GM23248 (cell line): ENCODE data around the gene TFR2.

Experiments used
- EZH2 ChIP-seq: fragments of 200-600 bp; sonication (generic); IDR thresholded peaks from 2 replicates; pipeline ENCODE4 v1.6.1; 2018; ENCODE audit warnings: antibody characterized with exemption, mild to moderate bottlenecking; ENCODE audit not compliant: insufficient read depth, poor library complexity, severe bottlenecking
- EZH2phosphoT487 ChIP-seq: fragments of 200-600 bp; sonication (generic); IDR thresholded peaks from 2 replicates; pipeline ENCODE4 v1.6.1; 2018; ENCODE audit warnings: antibody characterized with exemption, moderate library complexity, mild to moderate bottlenecking, low read depth; ENCODE audit not compliant: insufficient read depth

- TF ChIP-seq EZH2 (no peak), EZH2phosphoT487 (no peak)
Observed at GRCh38 chr7:100606313-100606712, 35.0 kb downstream of the TFR2 start.
